GM18505 (cell line): ENCODE results near the gene ZNF587B.
"Not testable (repeated sequence)": the region's sequence is repeated elsewhere in the genome, so short reads cannot be mapped to it uniquely, and the experiment has no call there.

Experiments
- ATAC-seq: cut with Tn5 transposase; IDR thresholded peaks from one replicate; pipeline ENCODE4 v1.9.1; 2021; ENCODE audit not compliant: unreplicated experiment
- POLR2A ChIP-seq: IDR thresholded peaks from 4 replicates; pipeline ENCODE4 v1.6.1; 2011; ENCODE audit warnings: borderline replicate concordance; ENCODE audit not compliant: insufficient read depth, insufficient read length; ENCODE audit errors: extremely low read depth

ZNF587B gene

DNA sequence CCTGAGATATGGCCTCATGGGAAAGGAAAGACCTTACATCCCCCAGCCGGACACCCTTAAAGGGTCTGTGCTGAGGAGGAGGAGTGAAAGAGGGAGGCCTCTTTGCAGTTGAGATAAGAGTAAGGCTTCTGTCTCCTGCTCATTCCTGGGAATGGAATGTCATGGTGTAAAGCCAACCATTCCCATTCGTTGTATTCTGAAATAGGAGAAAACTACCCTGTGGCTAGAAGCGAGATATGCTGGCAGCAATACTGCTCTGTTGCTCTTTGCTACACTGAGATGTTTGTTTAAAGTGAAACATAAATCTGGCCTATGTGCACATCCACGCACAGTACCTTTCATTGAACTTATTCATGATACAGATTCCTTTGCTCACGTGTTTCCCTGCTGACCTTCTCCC lies 783 bp upstream of the ZNF587B start:
- no peak for ATAC-seq
- no peak for TF ChIP-seq POLR2A

DNA sequence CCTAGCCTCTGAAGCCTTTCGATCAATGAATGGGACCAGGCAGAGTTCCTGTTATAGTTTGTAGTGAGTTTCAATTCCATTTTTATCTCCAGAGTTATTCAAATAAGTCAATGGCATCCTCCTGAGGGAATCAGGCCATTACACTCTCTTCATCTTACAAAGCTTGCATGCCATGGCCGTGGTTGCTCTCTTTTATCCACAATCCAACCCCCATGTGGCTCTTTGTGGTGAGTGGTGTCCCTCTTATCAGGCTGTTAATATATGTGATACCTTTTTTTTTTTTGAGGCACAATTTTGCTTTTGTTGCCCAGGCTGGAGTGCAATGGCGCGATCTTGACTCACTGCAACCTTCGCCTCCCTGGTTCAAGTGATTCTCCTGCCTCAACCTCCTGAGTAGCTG lies 6.9 kb downstream of the ZNF587B start:
- not testable (repeated sequence) for ATAC-seq

- ATAC-seq: not testable (repeated sequence)
Measured at GRCh38 chr19:57838622-57839191, 8.6 kb downstream of the ZNF587B start.

DNA sequence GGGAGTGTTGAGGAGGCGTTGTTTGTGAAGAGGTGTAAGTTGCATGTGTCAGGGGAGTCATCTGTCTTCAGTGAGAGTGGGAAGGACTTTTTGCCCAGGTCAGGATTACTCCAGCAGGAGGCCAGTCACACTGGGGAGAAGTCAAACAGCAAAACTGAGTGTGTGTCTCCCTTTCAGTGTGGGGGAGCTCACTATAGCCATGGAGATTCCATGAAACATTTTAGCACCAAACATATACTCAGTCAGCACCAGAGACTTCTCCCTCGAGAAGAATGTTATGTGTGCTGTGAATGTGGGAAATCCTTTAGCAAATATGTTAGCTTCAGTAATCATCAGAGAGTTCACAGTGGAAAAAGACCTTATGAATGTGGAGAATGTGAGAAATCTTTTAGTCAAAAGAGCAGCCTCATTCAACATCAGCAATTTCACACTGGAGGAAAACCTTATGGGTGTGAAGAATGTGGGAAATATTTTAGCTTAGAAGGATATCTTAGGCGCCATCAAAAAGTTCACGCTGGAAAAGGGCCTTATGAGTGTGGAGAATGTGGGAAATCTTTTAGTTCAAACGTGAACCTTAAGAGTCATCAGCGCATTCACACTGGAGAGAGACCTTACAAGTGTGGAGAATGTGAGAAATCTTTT lies 11.1 kb downstream of the ZNF587B start:
- no peak for ATAC-seq
- no peak for TF ChIP-seq POLR2A

- not testable (repeated sequence) for ATAC-seq
Measured at GRCh38 chr19:57847164-57847563, 17.1 kb downstream of the ZNF587B start.

DNA sequence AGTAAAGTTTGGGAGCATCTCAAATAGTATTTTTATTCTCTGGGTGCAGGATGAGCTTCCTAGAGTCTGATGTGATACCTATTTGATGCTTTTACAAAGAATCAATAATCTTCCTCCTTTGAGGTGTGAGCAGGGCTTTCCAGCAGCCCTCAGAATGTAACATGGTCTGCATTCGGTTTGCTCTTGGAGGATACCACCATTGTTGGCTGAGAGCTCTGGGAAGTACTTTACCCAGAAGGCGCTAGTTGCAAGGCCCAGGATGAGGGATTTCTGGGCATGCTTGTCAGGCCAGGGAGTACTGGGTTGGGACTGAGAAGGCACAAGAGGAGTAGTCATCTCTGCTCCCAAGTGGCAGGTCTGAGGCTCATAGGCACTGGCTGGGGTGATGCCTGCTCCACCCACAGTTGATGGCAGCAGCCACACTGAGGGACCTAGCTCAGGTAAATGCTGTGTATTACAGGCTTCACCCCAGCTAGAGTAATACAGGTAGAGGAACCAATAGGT lies 19.1 kb downstream of the ZNF587B start:
- ATAC-seq: peak; percentile 4

DNA sequence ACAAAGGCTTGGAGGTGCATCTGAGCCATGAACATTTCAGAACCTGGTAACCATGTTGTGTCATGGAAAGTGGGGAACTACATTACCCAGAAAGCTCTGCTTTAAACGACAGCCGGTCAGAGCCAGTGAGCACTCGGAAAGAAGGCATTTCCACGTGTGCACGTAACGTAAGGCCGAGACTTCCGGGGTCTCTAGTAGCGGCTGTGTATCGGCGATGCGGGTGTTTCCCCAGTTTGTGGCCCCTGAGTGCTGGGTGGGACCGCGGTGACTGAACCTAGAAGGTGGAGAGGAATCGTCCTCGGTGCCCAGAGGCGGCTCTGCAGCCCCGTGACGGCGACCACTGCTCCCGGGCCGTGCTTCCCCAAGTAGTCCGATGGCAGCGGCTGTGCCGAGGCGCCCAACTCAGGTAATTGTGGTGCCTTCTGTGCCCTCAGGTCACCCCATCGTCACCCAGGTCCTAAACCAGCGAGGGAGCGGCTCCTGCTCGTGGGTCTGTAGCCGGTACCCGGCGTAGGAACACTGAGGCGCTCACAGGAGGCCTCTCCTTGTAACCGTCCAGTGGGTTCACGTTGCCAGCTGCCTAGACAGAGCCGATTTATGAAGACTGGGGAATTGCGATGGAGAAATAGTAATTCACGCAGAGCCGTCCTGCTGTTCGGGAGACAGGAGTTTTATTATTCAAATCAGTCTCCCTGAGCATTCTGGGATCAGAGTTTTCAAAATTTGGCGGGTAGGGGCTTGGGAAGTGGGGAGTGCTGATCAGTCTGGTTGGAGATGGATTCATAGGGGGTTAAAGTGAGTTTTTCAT lies 19.8 kb downstream of the ZNF587B start, which contains the start of gene ZNF587:
Gene ZNF587, plus strand, starts transcription at position 194 of the 808 bp plus-strand sequence. Its CDS starts 180 bp downstream, at position 374.
- ATAC-seq: peak; percentile 91

DNA sequence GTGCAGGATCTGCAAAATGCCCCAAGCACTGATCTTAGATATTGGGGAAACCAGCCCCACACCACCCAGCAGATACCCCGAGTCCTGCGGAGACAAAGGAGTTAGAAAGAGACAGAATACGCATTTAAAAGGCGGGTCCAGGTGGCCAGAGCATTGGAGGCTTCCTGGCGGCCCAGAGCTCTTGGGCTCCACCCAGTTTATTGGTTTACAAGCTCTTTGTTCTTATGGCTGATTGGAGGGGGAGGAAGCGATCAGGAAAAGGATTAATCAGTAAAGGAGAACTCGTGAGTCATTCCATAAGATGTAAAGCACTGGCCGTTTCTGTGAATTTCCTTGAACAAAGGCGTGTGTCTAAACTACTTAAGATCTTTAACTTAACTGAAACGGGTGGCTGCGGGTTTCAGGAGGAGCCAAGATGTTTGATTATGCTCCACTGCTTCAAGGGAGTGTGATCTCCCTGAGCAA lies 20.5 kb downstream of the ZNF587B start:
- ATAC-seq: no peak
- TF ChIP-seq POLR2A: no peak

More for the DNA sequence above, 19.8 kb downstream of the ZNF587B start, which contains the start of gene ZNF587:
- peak; percentile 75 for TF ChIP-seq POLR2A

- not testable (repeated sequence) for ATAC-seq
Measured at GRCh38 chr19:57851812-57852603, 21.9 kb downstream of the ZNF587B start.

GRCh38 chr19:57854117-57854516 lies 24.0 kb downstream of the ZNF587B start:
- ATAC-seq: not testable (repeated sequence)

DNA sequence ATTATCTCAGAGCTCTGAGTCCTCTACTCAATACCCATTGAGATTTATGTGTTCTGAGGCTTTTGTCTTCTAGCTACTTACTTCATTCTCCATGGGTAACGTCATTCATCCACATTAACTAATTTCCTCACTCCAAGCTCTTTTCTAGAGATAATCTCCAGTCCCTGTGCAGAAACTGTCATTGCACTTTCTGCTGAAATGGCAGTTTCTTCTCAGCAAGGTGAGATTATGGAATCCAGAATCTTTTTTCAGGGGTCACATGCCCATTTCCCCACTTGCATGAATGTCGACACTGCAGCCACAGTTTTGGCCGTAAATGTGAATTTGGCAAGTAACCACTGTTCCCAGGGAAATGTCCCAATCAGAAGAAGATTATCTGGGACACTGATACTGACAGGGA lies 32.3 kb downstream of the ZNF587B start:
- not testable (repeated sequence) for ATAC-seq

- ATAC-seq: no peak
- TF ChIP-seq POLR2A: no peak
Measured at GRCh38 chr19:57867868-57868492, 37.9 kb downstream of the ZNF587B start.

- ATAC-seq: not testable (repeated sequence)
Measured at GRCh38 chr19:57869655-57870054, 39.6 kb downstream of the ZNF587B start.
